ENCODE results near the gene HOXC10. TPM values are rescaled to one million over a fixed set of nuclear protein-coding genes. Genes with fewer than 3 reads are reported as not detected.

The HOXC10 gene
- total and polyA plus RNA-seq, 2 of the 8 experiments (the other 6 are each of a cell fraction or from before 2014, with no cell fraction given), result not detected

- H3K79me2 ChIP-seq (ENCODE audit: control insufficient read depth in 1 of 2, insufficient read depth in 2 of 2, low read length in 2 of 2), result no peaks in the 10 kb centered on the region
- H2AK5ac ChIP-seq (ENCODE audit: low read depth, low read length), result no peak overlapping the region
- H4K91ac ChIP-seq (replicated peaks; ENCODE audit: insufficient read length, low read length), result no peak overlapping the region
- DNase-seq (ENCODE audit: low read depth in 1 of 2, low spot score in 2 of 2) (no peak), FAIRE-seq (no peak)
- no peak overlapping the region for H3K14ac ChIP-seq (ENCODE audit: insufficient read length)
- POLR2A ChIA-PET (ENCODE audit: partially characterized antibody), result no interaction called here
- H2AFZ ChIP-seq (ENCODE audit: low read length), result no peak overlapping the region
- peak overlapping the region; percentile 29; the same call in 1 of the 2 replicates for H2BK12ac ChIP-seq (ENCODE audit: low read depth, low read length)
- no peak overlapping the region for H2BK5ac ChIP-seq (ENCODE audit: low read depth, low read length)
- no peak overlapping the region for H3K4me2 ChIP-seq (ENCODE audit: insufficient read depth in 1 of 2, low read depth in 2 of 2, low read length in 2 of 2)
- no peak overlapping the region for H4K5ac ChIP-seq (ENCODE audit: insufficient read length, low read depth, low read length)
- H3K9ac ChIP-seq (replicated peaks in 1 of 4; ENCODE audit: extremely low read depth in 1 of 4, low read depth in 3 of 4, low read length in 3 of 4), result no peak overlapping the region
- no peak overlapping the region for H3K56ac ChIP-seq (replicated peaks; ENCODE audit: insufficient read length, low read depth, low read length)
- H3K4me3 ChIP-seq (ENCODE audit: extremely low read depth in 1 of 4, insufficient read depth in 2 of 4, low read depth in 3 of 4, low read length in 4 of 4), result no peak overlapping the region
- no peak overlapping the region for H4K8ac ChIP-seq (ENCODE audit: extremely low read depth, insufficient read depth, low read length)
- H3K9me3 ChIP-seq (ENCODE audit: insufficient read depth in 2 of 2, low read depth in 1 of 2, low read length in 1 of 2), result no peaks in the 10 kb centered on the region
- 19% methylated on average over 6 of the region's 6 CpGs; no CpG with 5 or more reads in 1 of the 2 experiments for WGBS, 2 experiments (ENCODE audit: extremely low coverage in 1 of 2, insufficient coverage in 1 of 2, insufficient read length in 1 of 2, insufficient replicate concordance in 2 of 2, low coverage in 1 of 2, low lambda C conversion rate in 2 of 2, missing lambda C conversion rate in 1 of 2)
- H3K4me1 ChIP-seq (replicated peaks in 1 of 4; ENCODE audit: control insufficient read depth in 3 of 4, insufficient read depth in 4 of 4, low read length in 3 of 4), result peaks cover 0 to 9% (median 0%) of the 10 kb centered on the region in 4 experiments; a peak in 3 of 7 replicates
- H3K79me1 ChIP-seq (ENCODE audit: low read depth, low read length), result no peaks in the 10 kb centered on the region
- no peak overlapping the region for H3K4ac ChIP-seq (replicated peaks; ENCODE audit: insufficient read length, low read depth, low read length)
- no peak overlapping the region for H2BK15ac ChIP-seq (ENCODE audit: low read length)
- H3K27me3 ChIP-seq (replicated peaks in 1 of 4; ENCODE audit: control insufficient read depth in 3 of 4, extremely low read depth in 1 of 4, insufficient read depth in 3 of 4, low read length in 3 of 4), result peaks cover 93 to 100% (median 99%) of the 10 kb centered on the region in 4 experiments
- H2BK20ac ChIP-seq (ENCODE audit: low read length), result no peak overlapping the region
- H3K18ac ChIP-seq (ENCODE audit: extremely low read depth, low read length), result no peak overlapping the region
- peaks cover 4 to 44% of the 10 kb centered on the region in 2 experiments for H4K20me1 ChIP-seq (replicated peaks in 1 of 2; ENCODE audit: control insufficient read depth in 1 of 2, insufficient read depth in 2 of 2, low read length in 2 of 2)
- CTCF ChIA-PET (ENCODE audit: partially characterized antibody), result interaction anchor here (0.8 to 2.9 kb wide), 12 partner anchors 9 to 195 kb away, joined by 3 to 12 read pairs (median 4); no protein-coding TSS in a partner anchor
- H2BK120ac ChIP-seq (replicated peaks; ENCODE audit: low read depth, low read length), result no peak overlapping the region
- H3K36me3 ChIP-seq (ENCODE audit: control insufficient read depth in 2 of 4, insufficient read depth in 4 of 4, low read length in 3 of 4), result no peaks in the 10 kb centered on the region
- no peak overlapping the region for H3K27ac ChIP-seq (ENCODE audit: low read depth, low read length)
- H3K23me2 ChIP-seq (ENCODE audit: low read depth, low read length), result no peaks in the 10 kb centered on the region; the same call in 1 of the 2 replicates
- H3K23ac ChIP-seq (ENCODE audit: insufficient read length), result no peak overlapping the region
- TF ChIP-seq CTCF (IDR thresholded peaks at IDR 0.05; ENCODE audit: control extremely low read depth in 1 of 3, insufficient read depth in 1 of 3, low read depth in 1 of 3, low read length in 3 of 3) (peak in 1 of 3 experiments; percentile 8; a peak in 1 of 4 replicates), EZH2 (IDR thresholded peaks at IDR 0.05; ENCODE audit: low read depth, low read length, severe bottlenecking) (peak; percentile 40), SUZ12 (IDR thresholded peaks at IDR 0.05; ENCODE audit: low read length) (peak; percentile 69), BACH1 (IDR thresholded peaks at IDR 0.05; ENCODE audit: low read length) (no peak), RNF2 (IDR thresholded peaks at IDR 0.05; ENCODE audit: borderline replicate concordance, low read depth, low read length, missing control alignments, poor library complexity, severe bottlenecking) (peak; percentile 67)
These were observed 27.9 kb downstream of the HOXC10 start for GRCh38 chr12:54012631-54013409.
